HG03175 (cell line): ENCODE data around the gene PRXL2C.

Experiments used
- ATAC-seq: cut with Tn5 transposase; IDR thresholded peaks from one replicate; pipeline ENCODE4 v1.9.1; 2021; ENCODE audit warnings: mild to moderate bottlenecking, moderate library complexity; ENCODE audit not compliant: unreplicated experiment

Gene PRXL2C

GRCh38 chr9:96612966-96613589 lies 42.0 kb downstream of the PRXL2C start:
- no peak for ATAC-seq

GRCh38 chr9:96612105-96612965 lies 42.8 kb downstream of the PRXL2C start:
- ATAC-seq = no peak

DNA sequence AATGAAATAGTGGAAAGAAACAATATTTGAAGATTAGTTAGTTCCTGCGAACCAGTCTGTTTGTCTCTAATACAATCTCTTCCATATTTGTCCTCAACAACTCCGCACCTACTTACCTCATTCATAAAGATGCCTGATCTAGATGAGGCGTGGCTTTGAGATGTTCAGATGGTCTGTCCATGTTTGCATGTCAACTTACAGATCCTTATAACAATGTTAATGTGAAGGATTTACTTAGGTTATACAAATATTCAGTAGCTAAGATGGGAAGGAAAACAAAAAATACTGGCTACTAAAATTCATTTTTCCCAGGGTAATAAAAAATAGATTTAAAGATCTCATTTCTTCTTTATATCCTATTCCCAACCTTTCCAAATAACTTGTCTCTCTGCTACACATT lies 43.8 kb downstream of the PRXL2C start:
- no peak for ATAC-seq

DNA sequence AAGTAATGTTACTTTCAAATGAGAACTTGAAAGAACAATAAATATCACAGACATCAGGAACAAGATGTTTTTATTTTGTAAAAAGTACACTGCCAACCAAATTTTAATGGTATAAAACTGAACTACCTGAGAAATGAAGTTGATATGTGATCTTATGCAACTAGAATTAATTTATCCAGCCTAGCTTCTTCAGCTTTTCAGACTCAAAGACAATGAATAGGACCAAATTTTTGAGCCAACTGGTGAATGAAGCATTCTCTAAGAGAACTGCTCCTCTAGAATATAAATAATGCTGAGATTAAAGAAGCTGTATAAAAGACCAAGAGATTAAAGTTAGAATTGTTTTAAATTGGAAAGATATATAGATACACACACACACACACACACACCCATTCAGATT lies 45.4 kb downstream of the PRXL2C start:
- ATAC-seq = no peak

- no peak for ATAC-seq
These were observed 47.1 kb downstream of the PRXL2C start for GRCh38 chr9:96607971-96608370.

DNA sequence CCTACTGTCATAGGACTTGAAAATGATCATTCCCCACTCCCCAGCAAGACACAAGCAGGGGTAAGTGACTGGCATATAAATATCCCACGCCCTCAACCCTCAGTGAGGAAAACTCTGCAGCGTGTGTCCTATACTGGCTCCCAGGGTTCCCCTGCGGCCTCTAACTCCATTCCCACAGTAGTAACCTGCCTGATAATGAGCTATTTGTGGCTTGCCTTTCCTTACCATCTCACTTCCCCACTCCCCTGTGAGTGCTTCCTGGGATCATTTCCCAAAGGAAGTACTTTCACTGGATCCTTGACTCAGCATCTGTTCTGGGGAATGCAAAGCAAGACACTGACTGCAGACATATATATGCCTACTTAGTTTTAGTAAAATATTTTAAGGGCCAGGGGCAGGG lies 49.8 kb downstream of the PRXL2C start:
- ATAC-seq = no peak

DNA sequence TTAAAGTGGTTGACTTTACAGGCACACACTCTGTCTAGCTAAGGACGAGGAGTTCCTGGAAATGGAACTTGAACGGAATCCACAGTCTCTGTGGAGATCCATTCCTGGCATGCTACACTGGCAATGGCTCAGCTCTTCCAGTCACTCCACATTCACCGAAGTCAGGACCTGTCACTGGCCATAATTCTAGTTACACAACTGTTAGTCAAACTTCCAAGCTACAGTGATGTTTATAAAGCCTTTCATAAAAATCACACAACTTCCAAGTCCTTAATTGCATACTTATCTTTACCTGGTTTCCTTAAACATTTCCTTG lies 51.2 kb downstream of the PRXL2C start:
- no peak for ATAC-seq

- ATAC-seq = no peak
These were observed 51.7 kb downstream of the PRXL2C start for GRCh38 chr9:96603305-96604003.

GRCh38 chr9:96599298-96599697 lies 55.8 kb downstream of the PRXL2C start:
- no peak for ATAC-seq

- no peak for ATAC-seq
These were observed 58.5 kb downstream of the PRXL2C start for GRCh38 chr9:96596601-96597111.
